Ascending aorta (tissue), 2 donors: ENCODE data around the gene NR4A1. TPM values are rescaled to one million over a fixed set of nuclear protein-coding genes. Genes with fewer than 3 reads are reported as not detected.

Source experiments
- DNase-seq, 2 donors: peaks; one replicate each; pipeline ENCODE4 v3.0.0-alpha.2; 2019; ENCODE audit warnings: low spot score in 2 of 2
- H3K27ac ChIP-seq, 2 donors: fragments of 200-600 bp; sonication (generic); one replicate each; pipeline ENCODE4 v1.5.1; 2016 to 2017; ENCODE audit warnings: mild to moderate bottlenecking in 1 of 2
- H3K27me3 ChIP-seq: fragments of 200-600 bp; sonication (generic); one replicate; pipeline ENCODE4 v1.5.1; 2017
- H3K36me3 ChIP-seq, 2 donors: fragments of 200-600 bp; sonication (generic); one replicate each; pipeline ENCODE4 v1.5.1; 2016
- H3K4me1 ChIP-seq, 2 donors: fragments of 200-600 bp; sonication (generic); one replicate each; pipeline ENCODE4 v1.5.1; 2016 to 2017; ENCODE audit warnings: mild to moderate bottlenecking in 1 of 2
- H3K4me3 ChIP-seq, 2 donors: fragments of 200-600 bp; sonication (generic); one replicate each; pipeline ENCODE4 v1.5.1; 2016 to 2017; ENCODE audit warnings: mild to moderate bottlenecking in 1 of 2
- H3K9me3 ChIP-seq, 2 donors: fragments of 200-600 bp; sonication (generic); one replicate each; pipeline ENCODE4 v1.5.1; 2016
- CTCF ChIP-seq, 3 experiments: fragments of 200-600 bp in 2 of 3; fragments of 450-650 bp in 1 of 3; sonication (generic) in 2 of 3; IDR thresholded peaks; one replicate each; pipeline ENCODE4 v1.5.1; 2016 to 2019; ENCODE audit warnings: antibody characterized with exemption in 3 of 3, mild to moderate bottlenecking in 1 of 3, moderate library complexity in 1 of 3
- intact Hi-C: fragments of 100-400 bp; cut with DNase I; formaldehyde crosslinking; loops from one replicate; pipeline ENCODE4 v1.15.1; 2023
- total RNA-seq: library from RNA; depleted of rRNA; stranded (reverse); fragments of >200 nt; gene quantifications from one replicate; pipeline ENCODE4 v1.1.0, GENCODE V29; 2016

Gene NR4A1
- total RNA-seq, 1 donor from 2014 or later, result 722 TPM

DNA sequence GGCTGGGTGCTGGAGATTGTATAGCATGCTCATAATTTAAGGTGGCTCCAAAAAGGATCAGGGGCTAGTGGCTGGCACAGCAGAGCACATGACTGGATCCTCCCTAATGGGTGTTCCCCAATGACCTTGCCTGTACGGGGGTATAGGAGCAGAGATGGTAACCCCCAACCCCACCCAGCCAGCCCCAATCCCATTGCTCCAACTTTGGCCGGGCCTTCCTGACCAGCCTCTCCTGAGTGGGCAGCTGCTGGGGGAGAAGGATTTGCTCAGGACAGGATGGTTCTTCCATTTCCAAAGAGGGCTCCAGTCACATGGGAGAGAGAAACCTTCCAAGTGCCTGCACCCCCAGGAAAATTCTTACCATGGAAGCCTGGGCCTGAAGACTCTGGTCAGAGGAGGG is 15.3 kb upstream of the NR4A1 start:
- TF ChIP-seq CTCF (IDR thresholded peaks at IDR 0.05), result no peak
- H3K36me3 ChIP-seq, result no peaks in the 10 kb centered on the region
- no peaks in the 10 kb centered on the region for H3K9me3 ChIP-seq
- peaks cover 8 to 46% of the 10 kb centered on the region in 2 donors for H3K4me1 ChIP-seq
- H3K27me3 ChIP-seq, result no peaks in the 10 kb centered on the region
- peak overlapping the region; percentile 95 to 97 for H3K27ac ChIP-seq
- intact Hi-C loops, result loop anchor here (2.0 to 10.0 kb wide), 2 partner anchors 209 to 1011 kb away; no protein-coding TSS in a partner anchor
- DNase-seq, result no peak
- no peak overlapping the region for H3K4me3 ChIP-seq

DNA sequence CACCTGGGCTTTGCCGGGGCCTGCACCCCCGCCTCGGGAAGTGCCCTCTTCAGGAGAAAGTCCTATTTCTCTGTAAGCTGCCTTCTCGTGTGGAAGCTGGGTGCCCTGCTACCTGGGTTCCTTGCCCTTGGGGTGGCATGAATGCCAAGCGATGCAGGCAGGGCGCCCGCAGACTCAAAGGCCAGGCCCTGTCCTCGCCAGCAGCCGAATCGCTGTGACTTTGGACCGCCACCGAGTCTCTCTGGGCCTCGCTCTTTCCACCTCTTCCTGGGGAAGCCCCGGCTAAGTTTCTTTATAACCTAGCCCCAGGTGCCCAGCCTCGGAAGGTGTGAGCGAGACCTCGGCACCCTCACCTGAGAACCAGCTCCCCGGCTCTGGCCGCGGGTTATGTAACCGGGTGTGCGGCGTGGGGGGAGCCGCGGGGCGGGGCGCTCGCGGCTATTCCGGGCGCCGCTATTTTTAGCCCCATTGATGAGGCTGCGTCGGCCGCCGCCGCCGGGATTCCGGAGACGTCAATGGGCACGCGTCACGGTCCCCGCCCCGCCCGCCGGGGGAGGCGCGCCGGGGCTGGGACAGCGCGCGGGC is 14.6 kb upstream of the NR4A1 start:
- Histone ChIP-seq H3K4me1 (peaks cover 8 to 50% of the 10 kb centered on the region in 2 donors), H3K36me3 (no peaks in the 10 kb centered on the region), H3K27me3 (no peaks in the 10 kb centered on the region), H3K27ac (peak overlapping the region; percentile 95 to 97), H3K4me3 (peak overlapping the region; percentile 42 to 95), H3K9me3 (no peaks in the 10 kb centered on the region)
- intact Hi-C loops, result loop anchor here (1.0 to 10.0 kb wide), 3 partner anchors 15 to 1010 kb away; partner anchors contain the start of gene NR4A1
- no peak for TF ChIP-seq CTCF (IDR thresholded peaks at IDR 0.05)
- DNase-seq, result peak; percentile 68 to 96

DNA sequence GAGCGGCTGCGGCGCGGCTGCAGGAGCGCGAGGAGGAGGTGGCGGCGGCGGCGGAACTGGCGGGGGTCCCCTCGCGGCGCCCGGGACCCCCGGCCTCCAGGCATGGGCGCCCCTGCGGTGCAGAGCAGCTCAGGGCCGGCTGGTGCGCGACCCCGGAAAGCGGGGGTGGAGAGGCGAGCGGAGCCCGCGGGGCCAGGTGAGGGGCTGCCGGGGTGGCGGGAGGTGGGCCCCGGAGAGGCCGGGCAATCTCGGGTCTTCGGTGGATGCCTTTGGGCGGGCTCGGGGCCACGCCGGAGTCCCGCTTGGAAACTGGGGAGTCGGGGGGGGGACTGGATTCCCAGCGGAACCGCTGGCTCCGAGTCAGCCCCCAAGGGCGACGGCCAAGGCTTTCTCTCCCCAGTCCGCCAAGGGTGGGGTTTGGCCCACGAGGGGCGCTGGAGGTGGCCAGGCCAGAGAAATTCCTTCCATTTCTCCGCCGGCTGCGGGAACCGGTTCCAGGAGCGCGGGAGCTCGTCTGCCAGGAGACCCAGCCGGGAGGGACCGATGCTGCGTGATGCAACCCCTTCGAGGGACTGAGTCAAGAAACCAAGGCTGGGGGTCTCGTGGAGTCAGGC is 13.9 kb upstream of the NR4A1 start:
- intact Hi-C loops, result loop anchor here (1.0 to 10.0 kb wide), 3 partner anchors 14 to 1009 kb away; partner anchors contain the start of gene NR4A1
- H3K36me3 ChIP-seq, result no peaks in the 10 kb centered on the region
- peaks cover 8 to 51% of the 10 kb centered on the region in 2 donors for H3K4me1 ChIP-seq
- H3K9me3 ChIP-seq, result no peaks in the 10 kb centered on the region
- peak overlapping the region; percentile 96 to 99 for H3K27ac ChIP-seq
- DNase-seq, result peak in 1 of 2 donors; percentile 90
- no peaks in the 10 kb centered on the region for H3K27me3 ChIP-seq
- TF ChIP-seq CTCF (IDR thresholded peaks at IDR 0.05), result peak in 1 of 3 experiments; percentile 10
- H3K4me3 ChIP-seq, result peak overlapping the region; percentile 87 to 95

- peak overlapping the region; percentile 87 to 95 for H3K4me3 ChIP-seq
- no peak for DNase-seq
- no peak for TF ChIP-seq CTCF (IDR thresholded peaks at IDR 0.05)
- no peaks in the 10 kb centered on the region for H3K27me3 ChIP-seq
- H3K27ac ChIP-seq, result peak overlapping the region; percentile 96 to 99
- peaks cover 13 to 57% of the 10 kb centered on the region in 2 donors for H3K4me1 ChIP-seq
- intact Hi-C loops, result loop anchor here (10.0 kb wide), 1 partner anchor 206 kb away; no protein-coding TSS in a partner anchor
- H3K9me3 ChIP-seq, result no peaks in the 10 kb centered on the region
- no peaks in the 10 kb centered on the region for H3K36me3 ChIP-seq
Measured at GRCh38 chr12:52038447-52038846, 12.8 kb upstream of the NR4A1 start.

GRCh38 chr12:52041035-52041434 is 10.2 kb upstream of the NR4A1 start:
- Histone ChIP-seq H3K4me1 (peaks cover 10 to 58% of the 10 kb centered on the region in 2 donors), H3K9me3 (no peaks in the 10 kb centered on the region), H3K4me3 (no peak overlapping the region), H3K27ac (peak overlapping the region; percentile 96 to 99), H3K36me3 (peaks cover 0 to 8% of the 10 kb centered on the region in 2 donors), H3K27me3 (no peaks in the 10 kb centered on the region)
- intact Hi-C loops, result loop anchor here (10.0 kb wide), 1 partner anchor 1184 kb away; no protein-coding TSS in a partner anchor
- no peak for TF ChIP-seq CTCF (IDR thresholded peaks at IDR 0.05)
- DNase-seq, result no peak
